ENCODE measurements around the gene EIF4H. TPM values are rescaled to one million over a fixed set of nuclear protein-coding genes. Genes with fewer than 3 reads are reported as not detected.

Gene EIF4H
- total and polyA plus RNA-seq, 9 of the 15 experiments (the other 6 are each of a cell fraction or from before 2014, with no cell fraction given) = 11.0 to 435 (median 319) TPM

DNA sequence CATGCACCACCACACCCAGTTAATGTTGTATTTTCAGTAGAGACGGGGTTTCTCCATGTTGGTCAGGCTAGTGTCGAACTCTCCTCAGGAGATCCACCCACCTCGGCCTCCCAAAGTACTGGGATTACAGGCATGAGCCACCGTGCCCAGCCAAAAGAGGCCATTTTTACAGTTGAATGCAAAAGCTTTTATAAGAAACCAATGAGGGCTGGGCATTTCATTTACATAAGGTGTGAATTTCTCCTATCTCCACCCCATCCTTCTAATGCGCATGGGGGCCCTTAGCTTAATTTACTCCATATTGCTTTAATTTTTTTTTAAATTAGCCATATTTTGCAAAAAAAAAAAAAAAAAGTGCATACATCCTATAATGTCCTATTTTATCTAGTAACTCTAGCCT, 25.1 kb upstream of the EIF4H start:
- ChIA-PET CTCF (ENCODE audit: low intra/inter-chr PET ratio) (no interaction called here), POLR2A (interaction anchor here (1.0 kb wide), 1 partner anchor 9 kb away, joined by 3 read pairs; no protein-coding TSS in a partner anchor)
- in situ Hi-C loops (cut with MboI) (no loop called here), intact Hi-C loops (cut with micrococcal nuclease) (no loop called here)
- 67% methylated on average over 5 of the region's 5 CpGs for WGBS (ENCODE audit: insufficient coverage, low coverage, missing lambda C conversion rate)
- Histone ChIP-seq H3K4me2 (ENCODE audit: insufficient read depth, low read length) (no peak overlapping the region), H3K4me1 (replicated peaks in 1 of 2; ENCODE audit: control insufficient read depth in 2 of 2, insufficient read depth in 2 of 2, low read length in 2 of 2) (no peaks in the 10 kb centered on the region; a peak in 2 of 5 replicates), H3K9me1 (ENCODE audit: control insufficient read depth, insufficient read depth, low read length) (no peaks in the 10 kb centered on the region), H2AFZ (ENCODE audit: low read depth, low read length) (no peak overlapping the region), H4K20me1 (replicated peaks; ENCODE audit: control insufficient read depth, insufficient read depth, low read length) (no peaks in the 10 kb centered on the region), H3K79me2 (ENCODE audit: control insufficient read depth, insufficient read depth, low read length) (no peaks in the 10 kb centered on the region), H3K9ac (ENCODE audit: insufficient read depth in 1 of 2, low read depth in 2 of 2, low read length in 2 of 2) (no peak overlapping the region), H3K9me3 (replicated peaks; ENCODE audit: control insufficient read depth, insufficient read depth, low read depth, low read length) (peaks cover 4% of the 10 kb centered on the region; the same call in 1 of the 2 replicates), H3K27me3 (ENCODE audit: control insufficient read depth in 2 of 2, insufficient read depth in 2 of 2, low read length in 2 of 2) (no peaks in the 10 kb centered on the region), H3K4me3 (no peak overlapping the region), H3K36me3 (ENCODE audit: control insufficient read depth, insufficient read depth, low read length) (no peaks in the 10 kb centered on the region), H3K27ac (ENCODE audit: extremely low read depth, low read depth, low read length) (no peak overlapping the region)
- TF ChIP-seq, protein P1, sequence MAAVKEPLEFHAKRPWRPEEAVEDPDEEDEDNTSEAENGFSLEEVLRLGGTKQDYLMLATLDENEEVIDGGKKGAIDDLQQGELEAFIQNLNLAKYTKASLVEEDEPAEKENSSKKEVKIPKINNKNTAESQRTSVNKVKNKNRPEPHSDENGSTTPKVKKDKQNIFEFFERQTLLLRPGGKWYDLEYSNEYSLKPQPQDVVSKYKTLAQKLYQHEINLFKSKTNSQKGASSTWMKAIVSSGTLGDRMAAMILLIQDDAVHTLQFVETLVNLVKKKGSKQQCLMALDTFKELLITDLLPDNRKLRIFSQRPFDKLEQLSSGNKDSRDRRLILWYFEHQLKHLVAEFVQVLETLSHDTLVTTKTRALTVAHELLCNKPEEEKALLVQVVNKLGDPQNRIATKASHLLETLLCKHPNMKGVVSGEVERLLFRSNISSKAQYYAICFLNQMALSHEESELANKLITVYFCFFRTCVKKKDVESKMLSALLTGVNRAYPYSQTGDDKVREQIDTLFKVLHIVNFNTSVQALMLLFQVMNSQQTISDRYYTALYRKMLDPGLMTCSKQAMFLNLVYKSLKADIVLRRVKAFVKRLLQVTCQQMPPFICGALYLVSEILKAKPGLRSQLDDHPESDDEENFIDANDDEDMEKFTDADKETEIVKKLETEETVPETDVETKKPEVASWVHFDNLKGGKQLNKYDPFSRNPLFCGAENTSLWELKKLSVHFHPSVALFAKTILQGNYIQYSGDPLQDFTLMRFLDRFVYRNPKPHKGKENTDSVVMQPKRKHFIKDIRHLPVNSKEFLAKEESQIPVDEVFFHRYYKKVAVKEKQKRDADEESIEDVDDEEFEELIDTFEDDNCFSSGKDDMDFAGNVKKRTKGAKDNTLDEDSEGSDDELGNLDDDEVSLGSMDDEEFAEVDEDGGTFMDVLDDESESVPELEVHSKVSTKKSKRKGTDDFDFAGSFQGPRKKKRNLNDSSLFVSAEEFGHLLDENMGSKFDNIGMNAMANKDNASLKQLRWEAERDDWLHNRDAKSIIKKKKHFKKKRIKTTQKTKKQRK (IDR thresholded peaks at IDR 0.05; ENCODE audit: borderline replicate concordance, low read depth, low read length) = no peak
- TF ChIP-seq ERF (CRISPR knock-in tag; IDR thresholded peaks at IDR 0.05) = no peak
- no peak for TF ChIP-seq GTF2E2 (tag; IDR thresholded peaks at IDR 0.05)
- TF ChIP-seq NR2C2 (CRISPR knock-in tag; IDR thresholded peaks at IDR 0.05) = no peak
- TF ChIP-seq NR2C2 (tag; IDR thresholded peaks at IDR 0.05) = no peak
- TF ChIP-seq CREM (IDR thresholded peaks at IDR 0.05; ENCODE audit: low read depth) = no peak
- no peak for TF ChIP-seq ZFP30 (CRISPR knock-in tag; IDR thresholded peaks at IDR 0.05; ENCODE audit: borderline replicate concordance)
- no peak for TF ChIP-seq L3MBTL2 (IDR thresholded peaks at IDR 0.05)
- TF ChIP-seq, protein P2, sequence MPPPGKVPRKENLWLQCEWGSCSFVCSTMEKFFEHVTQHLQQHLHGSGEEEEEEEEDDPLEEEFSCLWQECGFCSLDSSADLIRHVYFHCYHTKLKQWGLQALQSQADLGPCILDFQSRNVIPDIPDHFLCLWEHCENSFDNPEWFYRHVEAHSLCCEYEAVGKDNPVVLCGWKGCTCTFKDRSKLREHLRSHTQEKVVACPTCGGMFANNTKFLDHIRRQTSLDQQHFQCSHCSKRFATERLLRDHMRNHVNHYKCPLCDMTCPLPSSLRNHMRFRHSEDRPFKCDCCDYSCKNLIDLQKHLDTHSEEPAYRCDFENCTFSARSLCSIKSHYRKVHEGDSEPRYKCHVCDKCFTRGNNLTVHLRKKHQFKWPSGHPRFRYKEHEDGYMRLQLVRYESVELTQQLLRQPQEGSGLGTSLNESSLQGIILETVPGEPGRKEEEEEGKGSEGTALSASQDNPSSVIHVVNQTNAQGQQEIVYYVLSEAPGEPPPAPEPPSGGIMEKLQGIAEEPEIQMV (tag; conservative IDR thresholded peaks at IDR 0.05; ENCODE audit: low read depth) = no peak
- no peak for TF ChIP-seq TCF7L2 (IDR thresholded peaks at IDR 0.05; ENCODE audit: low read depth, low read length)
- TF ChIP-seq, protein P3, sequence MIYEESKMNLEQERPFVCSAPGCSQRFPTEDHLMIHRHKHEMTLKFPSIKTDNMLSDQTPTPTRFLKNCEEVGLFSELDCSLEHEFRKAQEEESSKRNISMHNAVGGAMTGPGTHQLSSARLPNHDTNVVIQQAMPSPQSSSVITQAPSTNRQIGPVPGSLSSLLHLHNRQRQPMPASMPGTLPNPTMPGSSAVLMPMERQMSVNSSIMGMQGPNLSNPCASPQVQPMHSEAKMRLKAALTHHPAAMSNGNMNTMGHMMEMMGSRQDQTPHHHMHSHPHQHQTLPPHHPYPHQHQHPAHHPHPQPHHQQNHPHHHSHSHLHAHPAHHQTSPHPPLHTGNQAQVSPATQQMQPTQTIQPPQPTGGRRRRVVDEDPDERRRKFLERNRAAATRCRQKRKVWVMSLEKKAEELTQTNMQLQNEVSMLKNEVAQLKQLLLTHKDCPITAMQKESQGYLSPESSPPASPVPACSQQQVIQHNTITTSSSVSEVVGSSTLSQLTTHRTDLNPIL (CRISPR knock-in tag; IDR thresholded peaks at IDR 0.05) = no peak
- no peak for TF ChIP-seq CREB3 (tag; conservative IDR thresholded peaks at IDR 0.05; ENCODE audit: low read depth)
- no peak for TF ChIP-seq BRD9 (IDR thresholded peaks at IDR 0.05; ENCODE audit: low read depth, partially characterized antibody)
- no peak for TF ChIP-seq PHB2 (IDR thresholded peaks at IDR 0.05; ENCODE audit: low read depth)
- no peak for TF ChIP-seq ETV1 (tag; conservative IDR thresholded peaks at IDR 0.05; ENCODE audit: low read depth)
- TF ChIP-seq KLF16 (IDR thresholded peaks at IDR 0.05) = no peak
- no peak for TF ChIP-seq SMARCA4 (IDR thresholded peaks at IDR 0.05)
- TF ChIP-seq ZNF239 (CRISPR knock-in tag; IDR thresholded peaks at IDR 0.05) = no peak
- FAIRE-seq = no peak
- DNase-seq (ENCODE audit: extremely low read depth in 1 of 4, low spot score in 3 of 4) = no peak
- ATAC-seq = no peak
- BruUV-seq (replicated peaks) = no TSS peak

Data from K562 (cell line).